HepG2 (cell line): Measurements from ENCODE around the gene NTRK2. TPM values are rescaled to one million over a fixed set of nuclear protein-coding genes. Genes with fewer than 3 reads are reported as not detected.

ENCODE experiments used
- ATAC-seq: fragments of 200-7000 bp; cut with Tn5 transposase; 3 replicates; pipeline ENCODE4 v1.9.1; 2020; ENCODE audit warnings: mild to moderate bottlenecking, moderate library complexity
- BruUV-seq: library from RNA; stranded (reverse); fragments of 400-500 nt; replicated peaks from 2 replicates; lab custom pipeline; 2021; lab: Mats Ljungman, UMichigan
- CTCF ChIA-PET: fragments of 300-600 bp; formaldehyde crosslinking; extraction: SDS; loops from one replicate; lab custom pipeline; 2021; ENCODE audit warnings: low total read pairs, inconsistent platforms, low intra/inter-chr PET ratio; lab: Yijun Ruan, JAX
- POLR2A ChIA-PET: fragments of 350-600 bp; sonication (Branson Sonifier 250); formaldehyde crosslinking; loops from one replicate; lab custom pipeline; 2020; ENCODE audit warnings: antibody characterized with exemption, inconsistent platforms; lab: Yijun Ruan, JAX
- DNase-seq: peaks from one replicate; pipeline ENCODE4 v3.0.0-alpha.2; 2015; ENCODE audit warnings: low spot score
- FAIRE-seq: peaks from 3 replicates; lab custom pipeline; 2011; peaks lifted over from hg19 to GRCh38; lab: Jason Lieb, UNC
- H2AFZ ChIP-seq: one replicate; pipeline ENCODE4 v1.6.1; 2011; ENCODE audit warnings: low read length, inconsistent platforms
- H3K27ac ChIP-seq: fragments of 300-600 bp; 3 replicates; pipeline ENCODE4 v1.8.0; 2011; ENCODE audit warnings: mixed run types, mild to moderate bottlenecking, mixed read lengths, low read length, inconsistent platforms; ENCODE audit not compliant: insufficient read depth; ENCODE audit errors: extremely low read length
- H3K27me3 ChIP-seq, 2 experiments: fragments of 200-600 bp in 1 of 2; 2 replicates in 1 of 2; 3 replicates in 1 of 2; pipeline versions ENCODE4 v1.6.0 to v1.8.0; 2011; ENCODE audit warnings: low read length in 2 of 2, mild to moderate bottlenecking in 2 of 2, moderate library complexity in 2 of 2, inconsistent platforms in 1 of 2; ENCODE audit not compliant: insufficient read depth in 2 of 2, control insufficient read depth in 1 of 2
- H3K36me3 ChIP-seq, 2 experiments: fragments of 200-600 bp in 1 of 2; replicated peaks in 1 of 2; 2 replicates in 1 of 2; 3 replicates in 1 of 2; pipeline versions ENCODE4 v1.5.1 to v1.8.0; 2011; ENCODE audit warnings: low read length in 2 of 2, inconsistent platforms in 1 of 2; ENCODE audit not compliant: insufficient read depth in 2 of 2, control insufficient read depth in 1 of 2
- H3K4me1 ChIP-seq: 2 replicates; pipeline ENCODE4 v1.5.1; 2012; ENCODE audit warnings: low read length, inconsistent platforms; ENCODE audit not compliant: insufficient read depth
- H3K4me2 ChIP-seq: 2 replicates; pipeline ENCODE4 v1.6.0; 2011; ENCODE audit warnings: low read depth, low read length, inconsistent platforms
- H3K4me3 ChIP-seq, 3 experiments: fragments of 200-600 bp in 1 of 3; sonication (generic), shearing (Covaris generic) in 1 of 3; replicated peaks in 1 of 3; 2 replicates each; pipeline ENCODE4 v1.5.1; 2011 to 2016; ENCODE audit warnings: low read length in 3 of 3, inconsistent platforms in 2 of 3, low read depth in 2 of 3, mild to moderate bottlenecking in 2 of 3, control low read depth in 1 of 3, mixed read lengths in 1 of 3; ENCODE audit not compliant: insufficient read depth in 1 of 3
- H3K79me2 ChIP-seq: one replicate; pipeline ENCODE4 v1.6.1; 2011; ENCODE audit warnings: low read length, inconsistent platforms; ENCODE audit not compliant: insufficient read depth
- H3K9ac ChIP-seq: 2 replicates; pipeline ENCODE4 v1.6.0; 2011; ENCODE audit warnings: mild to moderate bottlenecking, low read depth, low read length, inconsistent platforms; ENCODE audit not compliant: insufficient read depth
- H3K9me3 ChIP-seq: 2 replicates; pipeline ENCODE4 v1.5.1; 2012; ENCODE audit warnings: mild to moderate bottlenecking, low read length
- H4K20me1 ChIP-seq: 2 replicates; pipeline ENCODE4 v1.6.0; 2011; ENCODE audit warnings: inconsistent platforms, mild to moderate bottlenecking, low read length, moderate library complexity; ENCODE audit not compliant: insufficient read depth
- ASH2L ChIP-seq: fragments of 300-600, 200-600 bp; sonication (generic); IDR thresholded peaks from 2 replicates; pipeline ENCODE4 v1.7.0; 2017; ENCODE audit warnings: low read depth, mild to moderate bottlenecking, moderate library complexity, mixed read lengths, low read length; ENCODE audit not compliant: insufficient read length
- MIXL1 ChIP-seq: IDR thresholded peaks from 2 replicates; pipeline ENCODE4 v1.6.1; 2016
- ONECUT2 ChIP-seq: sonication (generic); formaldehyde crosslinking; IDR thresholded peaks from 2 replicates; pipeline ENCODE4 v1.4.0; 2020; ENCODE audit warnings: missing genetic modification reagents
- PAF1 ChIP-seq: IDR thresholded peaks from 2 replicates; pipeline ENCODE4 v1.6.1; 2016; ENCODE audit warnings: missing genetic modification reagents, missing compliant biosample characterization
- SRF ChIP-seq: IDR thresholded peaks from 2 replicates; pipeline ENCODE4 v1.6.1; 2011; ENCODE audit warnings: mild to moderate bottlenecking, low read depth, low read length, moderate library complexity
- SRSF9 ChIP-seq: fragments of 200-400 bp; formaldehyde crosslinking; IDR thresholded peaks from 2 replicates; pipeline ENCODE4 v1.6.1; 2018; ENCODE audit warnings: borderline replicate concordance, mild to moderate bottlenecking, low read depth, low read length; ENCODE audit not compliant: insufficient read depth, poor library complexity, severe bottlenecking
- ZEB1 ChIP-seq: IDR thresholded peaks from 2 replicates; pipeline ENCODE4 v1.6.1; 2012; ENCODE audit warnings: mild to moderate bottlenecking, low read depth, inconsistent platforms; ENCODE audit not compliant: insufficient replicate concordance
- ZNF234 ChIP-seq: sonication (generic); formaldehyde crosslinking; conservative IDR thresholded peaks from 2 replicates; pipeline ENCODE4 v1.5.1; 2020; ENCODE audit warnings: mild to moderate bottlenecking, missing genetic modification reagents
- ZNF350 ChIP-seq: sonication (generic); formaldehyde crosslinking; IDR thresholded peaks from 2 replicates; pipeline ENCODE4 v1.4.0; 2020; ENCODE audit warnings: mild to moderate bottlenecking, low read depth, missing genetic modification reagents, borderline replicate concordance
- ZNF44 ChIP-seq: sonication (generic); formaldehyde crosslinking; IDR thresholded peaks from 2 replicates; pipeline ENCODE4 v1.5.1; 2020; ENCODE audit warnings: mild to moderate bottlenecking, missing genetic modification reagents
- WGBS: methylation state at CpG from one replicate; pipeline ENCODE4 v1.1.6; 2017; ENCODE audit warnings: low lambda C conversion rate; 5-methylcytosine and 5-hydroxymethylcytosine counted together
- in situ Hi-C: cut with HindIII; loops from 2 replicates; pipeline ENCODE4 v1.10.0; 2017; ENCODE audit warnings: low pct_unique_long_range_greater_than_20kb; ENCODE audit not compliant: extremely low pct_ligation_motif_present
- intact Hi-C: fragments of 100-400 bp; cut with micrococcal nuclease; formaldehyde crosslinking; loops from one replicate; pipeline ENCODE4 v1.10.0; 2022; ENCODE audit not compliant: unreplicated experiment
- polyA plus RNA-seq, 8 experiments: library from polyadenylated mRNA; depleted of rRNA in 3 of 8; stranded (reverse) in 7 of 8; unstranded in 1 of 8; fragments of >200 nt; fragmentation: Illumina TruSeq in 4 of 8; extraction: Trizol in 4 of 8; gene quantifications; 2 replicates each; pipeline versions ENCODE4 v1.2.1 to v1.2.3, GENCODE V29; 2011 to 2016; ENCODE audit warnings: low read depth in 4 of 8, missing spikeins in 1 of 8, mixed read lengths in 1 of 8; ENCODE audit not compliant: insufficient read depth in 1 of 8
- total RNA-seq, 5 experiments: library from RNA; depleted of rRNA; stranded (reverse); fragments of >200 nt; fragmentation: Illumina TruSeq; extraction: Trizol; gene quantifications; 2 replicates each; pipeline ENCODE4 v1.2.3, GENCODE V29; 2016; ENCODE audit warnings: low read depth in 1 of 5
- TF ChIP-seq, protein P1 (sequence below): fragments of 450-650 bp; IDR thresholded peaks from 2 replicates; pipeline ENCODE4 v1.6.1; 2017
- TF ChIP-seq, protein P2 (sequence below): sonication (generic); formaldehyde crosslinking; IDR thresholded peaks from 2 replicates; pipeline ENCODE4 v1.4.0; 2020; ENCODE audit warnings: missing genetic modification reagents
- TF ChIP-seq, protein P3 (sequence below): sonication (generic); formaldehyde crosslinking; IDR thresholded peaks from 2 replicates; pipeline ENCODE4 v1.4.0; 2020; ENCODE audit warnings: missing genetic modification reagents
- TF ChIP-seq, protein P4 (sequence below): sonication (generic); formaldehyde crosslinking; conservative IDR thresholded peaks from 2 replicates; pipeline ENCODE4 v1.4.0; 2020; ENCODE audit warnings: missing genetic modification reagents
- TF ChIP-seq, protein P5 (sequence below): conservative IDR thresholded peaks from 2 replicates; pipeline ENCODE4 v1.6.1; 2018; ENCODE audit warnings: missing genetic modification reagents

Gene NTRK2
- total and polyA plus RNA-seq, 2 of the 13 experiments (the other 11 are each of a cell fraction or from before 2014, with no cell fraction given) = not detected

DNA sequence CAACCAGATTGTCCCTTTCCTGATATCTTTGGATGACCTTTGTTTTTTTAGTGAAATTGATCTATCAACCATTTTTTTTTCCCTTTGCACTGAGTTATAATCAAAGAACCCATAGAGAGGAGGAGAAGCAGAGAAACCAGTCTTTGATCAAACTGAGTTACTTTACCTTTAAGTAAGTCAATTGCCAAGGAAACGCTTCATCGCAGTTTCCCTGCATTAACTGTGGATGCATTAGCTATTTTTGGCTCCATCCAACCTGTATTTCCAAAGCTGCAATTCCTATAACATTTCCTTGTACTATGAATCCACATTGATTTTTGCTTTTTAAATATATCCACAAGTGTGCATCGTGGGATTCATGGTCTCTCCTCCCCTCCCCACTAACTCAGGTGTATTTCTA, 268.1 kb downstream of the NTRK2 start:
- ChIA-PET POLR2A (no interaction called here), CTCF (no interaction called here)
- no peak overlapping the region for H3K9ac ChIP-seq
- H2AFZ ChIP-seq = no peak overlapping the region
- intact Hi-C loops (no loop called here), in situ Hi-C loops (no loop called here)
- FAIRE-seq = no peak
- no peak overlapping the region for H3K27ac ChIP-seq
- whole genome bisulfite sequencing = 14% methylated on average over 3 of the region's 3 CpGs
- no peaks in the 10 kb centered on the region for H3K36me3 ChIP-seq
- no peak for DNase-seq
- H4K20me1 ChIP-seq = no peaks in the 10 kb centered on the region
- no TSS peak for BruUV-seq
- no peak overlapping the region for H3K4me2 ChIP-seq
- ATAC-seq = no peak
- H3K4me1 ChIP-seq = no peaks in the 10 kb centered on the region
- no peaks in the 10 kb centered on the region for H3K9me3 ChIP-seq
- no peak overlapping the region for H3K4me3 ChIP-seq
- H3K79me2 ChIP-seq = no peaks in the 10 kb centered on the region
- H3K27me3 ChIP-seq = no peaks in the 10 kb centered on the region
- TF ChIP-seq ZEB1 (no peak), SRF (no peak), ZNF234 (CRISPR knock-in tag) (no peak), ONECUT2 (CRISPR knock-in tag) (no peak), SRSF9 (no peak), PAF1 (CRISPR knock-in tag) (no peak), ZNF350 (CRISPR knock-in tag) (no peak), ZNF44 (CRISPR knock-in tag) (no peak), ASH2L (no peak), MIXL1 (CRISPR knock-in tag) (no peak)
- TF ChIP-seq, protein P1, sequence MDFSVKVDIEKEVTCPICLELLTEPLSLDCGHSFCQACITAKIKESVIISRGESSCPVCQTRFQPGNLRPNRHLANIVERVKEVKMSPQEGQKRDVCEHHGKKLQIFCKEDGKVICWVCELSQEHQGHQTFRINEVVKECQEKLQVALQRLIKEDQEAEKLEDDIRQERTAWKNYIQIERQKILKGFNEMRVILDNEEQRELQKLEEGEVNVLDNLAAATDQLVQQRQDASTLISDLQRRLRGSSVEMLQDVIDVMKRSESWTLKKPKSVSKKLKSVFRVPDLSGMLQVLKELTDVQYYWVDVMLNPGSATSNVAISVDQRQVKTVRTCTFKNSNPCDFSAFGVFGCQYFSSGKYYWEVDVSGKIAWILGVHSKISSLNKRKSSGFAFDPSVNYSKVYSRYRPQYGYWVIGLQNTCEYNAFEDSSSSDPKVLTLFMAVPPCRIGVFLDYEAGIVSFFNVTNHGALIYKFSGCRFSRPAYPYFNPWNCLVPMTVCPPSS = no peak
- TF ChIP-seq, protein P2, sequence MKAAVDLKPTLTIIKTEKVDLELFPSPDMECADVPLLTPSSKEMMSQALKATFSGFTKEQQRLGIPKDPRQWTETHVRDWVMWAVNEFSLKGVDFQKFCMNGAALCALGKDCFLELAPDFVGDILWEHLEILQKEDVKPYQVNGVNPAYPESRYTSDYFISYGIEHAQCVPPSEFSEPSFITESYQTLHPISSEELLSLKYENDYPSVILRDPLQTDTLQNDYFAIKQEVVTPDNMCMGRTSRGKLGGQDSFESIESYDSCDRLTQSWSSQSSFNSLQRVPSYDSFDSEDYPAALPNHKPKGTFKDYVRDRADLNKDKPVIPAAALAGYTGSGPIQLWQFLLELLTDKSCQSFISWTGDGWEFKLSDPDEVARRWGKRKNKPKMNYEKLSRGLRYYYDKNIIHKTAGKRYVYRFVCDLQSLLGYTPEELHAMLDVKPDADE (CRISPR knock-in tag) = no peak
- TF ChIP-seq, protein P3, sequence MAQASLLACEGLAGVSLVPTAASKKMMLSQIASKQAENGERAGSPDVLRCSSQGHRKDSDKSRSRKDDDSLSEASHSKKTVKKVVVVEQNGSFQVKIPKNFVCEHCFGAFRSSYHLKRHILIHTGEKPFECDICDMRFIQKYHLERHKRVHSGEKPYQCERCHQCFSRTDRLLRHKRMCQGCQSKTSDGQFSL (CRISPR knock-in tag) = no peak
- TF ChIP-seq, protein P4, sequence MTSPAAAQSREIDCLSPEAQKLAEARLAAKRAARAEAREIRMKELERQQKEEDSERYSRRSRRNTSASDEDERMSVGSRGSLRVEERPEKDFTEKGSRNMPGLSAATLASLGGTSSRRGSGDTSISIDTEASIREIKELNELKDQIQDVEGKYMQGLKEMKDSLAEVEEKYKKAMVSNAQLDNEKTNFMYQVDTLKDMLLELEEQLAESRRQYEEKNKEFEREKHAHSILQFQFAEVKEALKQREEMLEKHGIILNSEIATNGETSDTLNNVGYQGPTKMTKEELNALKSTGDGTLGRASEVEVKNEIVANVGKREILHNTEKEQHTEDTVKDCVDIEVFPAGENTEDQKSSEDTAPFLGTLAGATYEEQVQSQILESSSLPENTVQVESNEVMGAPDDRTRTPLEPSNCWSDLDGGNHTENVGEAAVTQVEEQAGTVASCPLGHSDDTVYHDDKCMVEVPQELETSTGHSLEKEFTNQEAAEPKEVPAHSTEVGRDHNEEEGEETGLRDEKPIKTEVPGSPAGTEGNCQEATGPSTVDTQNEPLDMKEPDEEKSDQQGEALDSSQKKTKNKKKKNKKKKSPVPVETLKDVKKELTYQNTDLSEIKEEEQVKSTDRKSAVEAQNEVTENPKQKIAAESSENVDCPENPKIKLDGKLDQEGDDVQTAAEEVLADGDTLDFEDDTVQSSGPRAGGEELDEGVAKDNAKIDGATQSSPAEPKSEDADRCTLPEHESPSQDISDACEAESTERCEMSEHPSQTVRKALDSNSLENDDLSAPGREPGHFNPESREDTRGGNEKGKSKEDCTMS (CRISPR knock-in tag) = no peak
- TF ChIP-seq, protein P5, sequence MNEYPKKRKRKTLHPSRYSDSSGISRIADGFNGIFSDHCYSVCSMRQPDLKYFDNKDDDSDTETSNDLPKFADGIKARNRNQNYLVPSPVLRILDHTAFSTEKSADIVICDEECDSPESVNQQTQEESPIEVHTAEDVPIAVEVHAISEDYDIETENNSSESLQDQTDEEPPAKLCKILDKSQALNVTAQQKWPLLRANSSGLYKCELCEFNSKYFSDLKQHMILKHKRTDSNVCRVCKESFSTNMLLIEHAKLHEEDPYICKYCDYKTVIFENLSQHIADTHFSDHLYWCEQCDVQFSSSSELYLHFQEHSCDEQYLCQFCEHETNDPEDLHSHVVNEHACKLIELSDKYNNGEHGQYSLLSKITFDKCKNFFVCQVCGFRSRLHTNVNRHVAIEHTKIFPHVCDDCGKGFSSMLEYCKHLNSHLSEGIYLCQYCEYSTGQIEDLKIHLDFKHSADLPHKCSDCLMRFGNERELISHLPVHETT (CRISPR knock-in tag) = no peak
